AG04450 (cell line): Measurements from ENCODE around the gene WDR90. TPM values are rescaled to one million over a fixed set of nuclear protein-coding genes. Genes with fewer than 3 reads are reported as not detected.
A peak's percentile ranks its signal among the peaks of the same experiment; 100 is the strongest.

Source experiments
- CTCF ChIA-PET: fragments of 300-600, 350-600 bp; formaldehyde crosslinking; extraction: SDS; loops from one replicate; lab custom pipeline; 2022; ENCODE audit warnings: antibody characterized with exemption, inconsistent platforms; lab: Charles Lee
- POLR2A ChIA-PET: fragments of 350-600 bp; formaldehyde crosslinking; extraction: SDS; loops from one replicate; lab custom pipeline; 2021; ENCODE audit warnings: antibody characterized with exemption, inconsistent platforms; lab: Yijun Ruan, JAX
- DNase-seq: peaks from one replicate; pipeline ENCODE4 v3.0.0-alpha.2; 2011; ENCODE audit warnings: low read depth, low spot score
- H3K27ac ChIP-seq: one replicate; pipeline ENCODE4 v1.5.1; 2012; ENCODE audit warnings: low read depth, low read length, control low read depth
- H3K27me3 ChIP-seq: one replicate; pipeline ENCODE4 v1.6.0; 2012; ENCODE audit warnings: low read length; ENCODE audit not compliant: control insufficient read depth, insufficient read depth
- H3K4me3 ChIP-seq: 2 replicates; pipeline ENCODE4 v1.5.1; 2011; ENCODE audit warnings: mild to moderate bottlenecking, low read depth, low read length, control low read depth
- H3K9me3 ChIP-seq: 2 replicates; pipeline ENCODE4 v1.5.1; 2012; ENCODE audit warnings: low read length; ENCODE audit not compliant: control insufficient read depth, insufficient read depth
- polyA plus RNA-seq: library from polyadenylated mRNA; depleted of rRNA; stranded (reverse); fragments of >200 nt; gene quantifications from 2 replicates; pipeline ENCODE4 v1.2.3, GENCODE V29; 2011
- TF ChIP-seq, protein P1 (sequence below): IDR thresholded peaks from 2 replicates; pipeline ENCODE4 v1.5.1; 2011; ENCODE audit warnings: low read depth, low read length, control low read depth, inconsistent platforms

The WDR90 gene
- polyA plus RNA-seq, 1 experiment, result 2.1 TPM

DNA sequence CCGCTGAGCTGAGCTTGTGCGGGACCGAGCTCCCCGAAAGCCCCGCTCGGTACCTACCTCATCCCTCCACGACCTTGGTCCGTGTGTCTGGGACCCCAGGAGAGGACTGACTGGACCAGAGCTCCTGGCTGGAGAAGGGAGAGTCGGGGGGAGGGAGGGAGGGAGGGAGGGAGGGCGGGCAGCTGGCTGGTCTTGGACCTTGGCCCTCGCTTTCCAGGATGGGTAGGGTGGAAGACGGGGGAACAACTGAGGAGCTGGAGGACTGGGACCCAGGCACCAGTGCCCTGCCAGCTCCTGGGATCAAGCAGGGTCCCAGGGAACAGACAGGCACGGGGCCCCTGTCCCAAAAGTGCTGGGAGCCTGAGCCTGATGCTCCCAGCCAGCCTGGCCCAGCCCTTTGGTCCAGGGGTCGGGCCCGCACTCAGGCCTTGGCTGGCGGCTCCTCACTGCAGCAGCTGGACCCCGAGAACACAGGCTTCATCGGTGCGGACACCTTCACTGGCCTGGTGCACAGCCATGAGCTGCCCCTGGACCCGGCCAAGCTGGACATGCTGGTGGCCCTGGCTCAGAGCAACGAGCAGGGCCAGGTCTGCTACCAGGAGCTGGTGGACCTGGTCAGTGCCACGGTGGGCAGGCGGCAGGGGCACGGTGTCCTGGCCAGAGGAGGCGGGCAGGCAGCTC is 26.9 kb downstream of the WDR90 start:
- Histone ChIP-seq H3K4me3 (peak overlapping the region; percentile 57), H3K27ac (no peak overlapping the region), H3K9me3 (peaks cover 3% of the 10 kb centered on the region; the same call in 1 of the 2 replicates), H3K27me3 (no peaks in the 10 kb centered on the region)
- no peak for DNase-seq
- ChIA-PET POLR2A (interaction anchor here (0.6 kb wide), 1 partner anchor 9 kb away, joined by 3 read pairs; no protein-coding TSS in a partner anchor), CTCF (interaction anchor here (1.0 to 1.6 kb wide), 2 partner anchors 9 to 15 kb away, joined by 3 to 5 read pairs; no protein-coding TSS in a partner anchor)
- TF ChIP-seq, protein P1, sequence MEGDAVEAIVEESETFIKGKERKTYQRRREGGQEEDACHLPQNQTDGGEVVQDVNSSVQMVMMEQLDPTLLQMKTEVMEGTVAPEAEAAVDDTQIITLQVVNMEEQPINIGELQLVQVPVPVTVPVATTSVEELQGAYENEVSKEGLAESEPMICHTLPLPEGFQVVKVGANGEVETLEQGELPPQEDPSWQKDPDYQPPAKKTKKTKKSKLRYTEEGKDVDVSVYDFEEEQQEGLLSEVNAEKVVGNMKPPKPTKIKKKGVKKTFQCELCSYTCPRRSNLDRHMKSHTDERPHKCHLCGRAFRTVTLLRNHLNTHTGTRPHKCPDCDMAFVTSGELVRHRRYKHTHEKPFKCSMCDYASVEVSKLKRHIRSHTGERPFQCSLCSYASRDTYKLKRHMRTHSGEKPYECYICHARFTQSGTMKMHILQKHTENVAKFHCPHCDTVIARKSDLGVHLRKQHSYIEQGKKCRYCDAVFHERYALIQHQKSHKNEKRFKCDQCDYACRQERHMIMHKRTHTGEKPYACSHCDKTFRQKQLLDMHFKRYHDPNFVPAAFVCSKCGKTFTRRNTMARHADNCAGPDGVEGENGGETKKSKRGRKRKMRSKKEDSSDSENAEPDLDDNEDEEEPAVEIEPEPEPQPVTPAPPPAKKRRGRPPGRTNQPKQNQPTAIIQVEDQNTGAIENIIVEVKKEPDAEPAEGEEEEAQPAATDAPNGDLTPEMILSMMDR, result no peak

DNA sequence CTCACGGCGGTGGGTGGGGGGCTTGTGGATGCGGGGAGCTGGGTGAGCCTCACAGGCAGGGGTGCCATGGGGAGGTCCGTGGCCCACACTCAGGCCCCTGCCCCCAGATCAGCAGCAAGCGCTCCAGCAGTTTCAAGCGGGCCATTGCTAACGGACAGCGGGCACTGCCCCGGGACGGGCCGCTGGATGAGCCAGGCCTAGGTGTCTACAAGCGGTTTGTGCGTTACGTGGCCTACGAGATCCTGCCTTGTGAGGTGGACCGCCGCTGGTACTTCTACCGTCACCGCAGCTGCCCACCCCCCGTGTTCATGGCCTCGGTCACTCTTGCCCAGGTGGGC is 27.4 kb downstream of the WDR90 start:
- Histone ChIP-seq H3K9me3 (peaks cover 7% of the 10 kb centered on the region; the same call in 1 of the 2 replicates), H3K27me3 (no peaks in the 10 kb centered on the region), H3K4me3 (no peak overlapping the region), H3K27ac (no peak overlapping the region)
- POLR2A ChIA-PET, result interaction anchor here (0.6 kb wide), 1 partner anchor 9 kb away, joined by 3 read pairs; no protein-coding TSS in a partner anchor
- no peak for DNase-seq
- CTCF ChIA-PET, result interaction anchor here (1.0 to 1.6 kb wide), 2 partner anchors 9 to 16 kb away, joined by 3 to 5 read pairs; no protein-coding TSS in a partner anchor
- TF ChIP-seq, protein P1, result no peak

DNA sequence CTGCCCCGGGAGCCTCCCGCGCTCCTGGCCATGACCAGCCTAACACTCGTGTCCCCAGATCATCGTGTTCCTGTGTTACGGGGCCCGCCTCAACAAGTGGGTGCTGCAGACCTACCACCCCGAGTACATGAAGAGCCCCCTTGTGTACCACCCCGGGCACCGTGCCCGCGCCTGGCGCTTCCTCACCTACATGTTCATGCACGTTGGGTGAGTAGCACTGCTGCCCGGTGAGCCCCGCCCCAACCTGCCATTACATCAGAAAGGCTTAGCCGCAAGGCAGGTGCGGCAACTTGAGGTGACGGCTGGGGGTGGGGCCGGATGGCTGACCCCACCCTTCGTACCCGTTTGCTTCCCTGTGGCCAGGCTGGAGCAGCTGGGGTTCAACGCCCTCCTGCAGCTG is 27.7 kb downstream of the WDR90 start:
- Histone ChIP-seq H3K9me3 (peaks cover 7% of the 10 kb centered on the region; the same call in 1 of the 2 replicates), H3K4me3 (no peak overlapping the region), H3K27ac (no peak overlapping the region), H3K27me3 (no peaks in the 10 kb centered on the region)
- POLR2A ChIA-PET, result no interaction called here
- CTCF ChIA-PET, result interaction anchor here (1.6 kb wide), 1 partner anchor 9 kb away, joined by 5 read pairs; no protein-coding TSS in a partner anchor
- TF ChIP-seq, protein P1, result no peak
- no peak for DNase-seq

DNA sequence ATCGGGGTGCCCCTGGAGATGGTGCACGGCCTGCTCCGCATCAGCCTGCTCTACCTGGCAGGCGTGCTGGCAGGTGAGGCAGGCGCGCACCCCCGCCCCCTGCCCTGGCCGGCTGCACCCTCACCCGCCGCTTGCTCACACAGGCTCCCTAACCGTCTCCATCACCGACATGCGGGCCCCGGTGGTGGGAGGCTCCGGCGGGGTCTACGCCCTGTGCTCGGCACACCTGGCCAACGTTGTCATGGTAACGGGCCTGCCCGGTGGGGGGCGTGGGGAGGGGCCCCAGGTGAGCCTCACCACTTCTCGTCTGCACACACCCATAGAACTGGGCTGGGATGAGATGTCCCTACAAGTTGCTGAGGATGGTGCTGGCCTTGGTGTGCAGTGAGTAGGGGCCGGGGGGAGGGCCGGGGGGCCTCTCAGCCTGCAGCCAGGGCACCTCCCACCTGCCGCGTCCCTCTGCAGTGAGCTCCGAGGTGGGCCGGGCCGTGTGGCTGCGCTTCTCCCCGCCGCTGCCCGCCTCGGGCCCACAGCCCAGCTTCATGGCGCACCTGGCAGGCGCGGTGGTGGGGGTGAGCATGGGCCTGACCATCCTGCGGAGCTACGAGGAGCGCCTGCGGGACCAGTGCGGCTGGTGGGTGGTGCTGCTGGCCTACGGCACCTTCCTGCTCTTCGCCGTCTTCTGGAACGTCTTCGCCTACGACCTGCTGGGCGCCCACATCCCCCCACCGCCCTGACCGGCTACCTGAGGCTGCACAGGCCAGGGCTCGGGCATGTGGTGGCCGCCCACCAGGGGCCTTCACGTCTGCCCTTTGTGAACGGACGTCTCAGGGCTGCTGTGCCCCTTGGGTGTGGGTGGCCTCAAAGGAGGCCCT is 28.4 kb downstream of the WDR90 start:
- ChIA-PET CTCF (no interaction called here), POLR2A (no interaction called here)
- no peak for DNase-seq
- Histone ChIP-seq H3K4me3 (no peak overlapping the region), H3K27ac (no peak overlapping the region), H3K27me3 (no peaks in the 10 kb centered on the region), H3K9me3 (peaks cover 7% of the 10 kb centered on the region; the same call in 1 of the 2 replicates)
- TF ChIP-seq, protein P1, result no peak
